DMS53 treated with DMSO at 0.1 percent for 48 hours (cell line): ENCODE data around the gene SULT4A1.

ENCODE experiments used
- DNase-seq: peaks from one replicate; lab custom pipeline; 2025; ENCODE audit not compliant: unreplicated experiment; lab: John Stamatoyannopoulos, UW

The SULT4A1 gene

GRCh38 chr22:43845981-43846380, 16.3 kb downstream of the SULT4A1 start:
- DNase-seq = no peak

GRCh38 chr22:43844560-43845545, 17.5 kb downstream of the SULT4A1 start:
- DNase-seq = no peak

- DNase-seq = no peak
Observed at GRCh38 chr22:43843783-43844530, 18.4 kb downstream of the SULT4A1 start.

- no peak for DNase-seq
Observed at GRCh38 chr22:43841742-43842141, 20.6 kb downstream of the SULT4A1 start.

- DNase-seq = no peak
Observed at GRCh38 chr22:43840851-43841250, 21.5 kb downstream of the SULT4A1 start.

- DNase-seq = no peak
Observed at GRCh38 chr22:43840431-43840830, 21.9 kb downstream of the SULT4A1 start.

GRCh38 chr22:43839781-43840180, 22.5 kb downstream of the SULT4A1 start:
- no peak for DNase-seq

- DNase-seq = no peak
Observed at GRCh38 chr22:43838571-43839307, 23.6 kb downstream of the SULT4A1 start.

GRCh38 chr22:43838161-43838560, 24.2 kb downstream of the SULT4A1 start:
- DNase-seq = no peak

- no peak for DNase-seq
Observed at GRCh38 chr22:43837666-43838065, 24.6 kb downstream of the SULT4A1 start.

- DNase-seq = no peak
Observed at GRCh38 chr22:43835736-43836135, 26.6 kb downstream of the SULT4A1 start.

- DNase-seq = no peak
Observed at GRCh38 chr22:43835166-43835565, 27.1 kb downstream of the SULT4A1 start.

GRCh38 chr22:43833286-43834240, 28.8 kb downstream of the SULT4A1 start:
- DNase-seq = no peak

- no peak for DNase-seq
Observed at GRCh38 chr22:43832393-43833265, 29.7 kb downstream of the SULT4A1 start.

GRCh38 chr22:43831561-43832392, 30.5 kb downstream of the SULT4A1 start:
- no peak for DNase-seq

- DNase-seq = no peak
Observed at GRCh38 chr22:43830931-43831560, 31.3 kb downstream of the SULT4A1 start.

- no peak for DNase-seq
Observed at GRCh38 chr22:43829904-43830851, 32.1 kb downstream of the SULT4A1 start.
